Mesenchymal stem cell (in vitro differentiated cells and primary cell): ENCODE measurements around the gene CEACAM19.
"Not testable (repeated sequence)": the region's sequence is repeated elsewhere in the genome, so short reads cannot be mapped to it uniquely, and the experiment has no call there.

Experiments
- DNase-seq: peaks from one replicate; pipeline ENCODE4 v3.0.0-alpha.2; 2013
- H2AFZ ChIP-seq: one replicate; pipeline ENCODE4 v1.6.1; 2013; ENCODE audit warnings: low read depth, mild to moderate bottlenecking, control low read depth, inconsistent platforms, low read length, moderate library complexity
- H2AK5ac ChIP-seq: 2 replicates; pipeline ENCODE4 v1.6.1; 2013; ENCODE audit warnings: low read length, moderate library complexity, mild to moderate bottlenecking, inconsistent platforms; ENCODE audit not compliant: severe bottlenecking
- H2BK120ac ChIP-seq: one replicate; pipeline ENCODE4 v1.6.1; 2013; ENCODE audit warnings: low read depth, mild to moderate bottlenecking, inconsistent platforms, low read length, moderate library complexity
- H2BK12ac ChIP-seq, 2 experiments: one replicate each; pipeline ENCODE4 v1.6.1; 2013; ENCODE audit warnings: inconsistent platforms in 2 of 2, low read length in 2 of 2, mild to moderate bottlenecking in 2 of 2, moderate library complexity in 2 of 2, control low read depth in 1 of 2
- H2BK15ac ChIP-seq: one replicate; pipeline ENCODE4 v1.6.1; 2013; ENCODE audit warnings: mild to moderate bottlenecking, low read depth, inconsistent platforms; ENCODE audit not compliant: poor library complexity, severe bottlenecking
- H2BK5ac ChIP-seq: 2 replicates; pipeline ENCODE4 v1.6.1; 2013; ENCODE audit warnings: low read depth, mild to moderate bottlenecking, low read length, control low read depth, inconsistent platforms; ENCODE audit not compliant: poor library complexity, severe bottlenecking
- H3K14ac ChIP-seq, 2 experiments: one replicate each; pipeline ENCODE4 v1.6.1; 2013; ENCODE audit warnings: inconsistent platforms in 2 of 2, low read length in 2 of 2, control low read depth in 1 of 2, mild to moderate bottlenecking in 1 of 2, moderate library complexity in 1 of 2
- H3K18ac ChIP-seq, 2 experiments: one replicate each; pipeline ENCODE4 v1.6.1; 2013; ENCODE audit warnings: inconsistent platforms in 2 of 2, low read length in 2 of 2, control low read depth in 1 of 2, low read depth in 1 of 2, mild to moderate bottlenecking in 1 of 2
- H3K23ac ChIP-seq, 2 experiments: one replicate each; pipeline ENCODE4 v1.6.1; 2013; ENCODE audit warnings: inconsistent platforms in 2 of 2, low read length in 2 of 2, mild to moderate bottlenecking in 2 of 2, moderate library complexity in 2 of 2, control low read depth in 1 of 2
- H3K27ac ChIP-seq: 2 replicates; pipeline ENCODE4 v1.5.1; 2013; ENCODE audit warnings: mild to moderate bottlenecking, moderate library complexity, low read length, control low read depth, inconsistent platforms; ENCODE audit not compliant: poor library complexity, severe bottlenecking
- H3K27me3 ChIP-seq, 2 experiments: 2 replicates each; pipeline versions ENCODE4 v1.6.1 to v1.7.0; 2013; ENCODE audit warnings: low read length in 2 of 2, mild to moderate bottlenecking in 2 of 2, moderate library complexity in 2 of 2, control low read depth in 1 of 2, inconsistent platforms in 1 of 2; ENCODE audit not compliant: control insufficient read depth in 1 of 2, insufficient read depth in 1 of 2
- H3K36me3 ChIP-seq, 2 experiments: 2 replicates each; pipeline versions ENCODE4 v1.6.1 to v1.7.0; 2013; ENCODE audit warnings: low read length in 2 of 2, control low read depth in 1 of 2, inconsistent platforms in 1 of 2, low read depth in 1 of 2, mild to moderate bottlenecking in 1 of 2; ENCODE audit not compliant: insufficient read depth in 2 of 2, control insufficient read depth in 1 of 2
- H3K4ac ChIP-seq, 2 experiments: one replicate each; pipeline ENCODE4 v1.6.1; 2013; ENCODE audit warnings: inconsistent platforms in 2 of 2, low read length in 2 of 2, mild to moderate bottlenecking in 2 of 2, moderate library complexity in 2 of 2, control low read depth in 1 of 2, low read depth in 1 of 2
- H3K4me1 ChIP-seq: 2 replicates; pipeline ENCODE4 v1.6.1; 2013; ENCODE audit warnings: low read depth, low read length, control low read depth; ENCODE audit not compliant: control insufficient read depth, insufficient read depth
- H3K4me2 ChIP-seq: 2 replicates; pipeline ENCODE4 v1.6.1; 2013; ENCODE audit warnings: low read length, mild to moderate bottlenecking, inconsistent platforms; ENCODE audit not compliant: poor library complexity, severe bottlenecking
- H3K4me3 ChIP-seq, 2 experiments: 2 replicates each; pipeline versions ENCODE4 v1.5.1 to v1.7.0; 2013; ENCODE audit warnings: low read length in 2 of 2, mild to moderate bottlenecking in 2 of 2, control low read depth in 1 of 2, low read depth in 1 of 2; ENCODE audit not compliant: insufficient read depth in 1 of 2
- H3K79me1 ChIP-seq: replicated peaks from 2 replicates; pipeline ENCODE4 v1.6.1; 2013; ENCODE audit warnings: mild to moderate bottlenecking, control low read depth, low read length, inconsistent platforms; ENCODE audit not compliant: poor library complexity, severe bottlenecking
- H3K9ac ChIP-seq: 2 replicates; pipeline ENCODE4 v1.7.0; 2013; ENCODE audit warnings: mild to moderate bottlenecking, low read length, moderate library complexity
- H3K9me3 ChIP-seq: 2 replicates; pipeline ENCODE4 v1.7.0; 2013; ENCODE audit warnings: mild to moderate bottlenecking, low read length; ENCODE audit not compliant: control insufficient read depth
- H4K8ac ChIP-seq: one replicate; pipeline ENCODE4 v1.6.1; 2013; ENCODE audit warnings: inconsistent platforms, mild to moderate bottlenecking, low read length, moderate library complexity
- H4K91ac ChIP-seq: one replicate; pipeline ENCODE4 v1.6.1; 2013; ENCODE audit warnings: mild to moderate bottlenecking, low read length, inconsistent platforms
- WGBS: methylation state at CpG from one replicate; pipeline ENCODE4 v1.1.7; 2013; ENCODE audit warnings: mixed read lengths; 5-methylcytosine and 5-hydroxymethylcytosine counted together

CEACAM19 gene

DNA sequence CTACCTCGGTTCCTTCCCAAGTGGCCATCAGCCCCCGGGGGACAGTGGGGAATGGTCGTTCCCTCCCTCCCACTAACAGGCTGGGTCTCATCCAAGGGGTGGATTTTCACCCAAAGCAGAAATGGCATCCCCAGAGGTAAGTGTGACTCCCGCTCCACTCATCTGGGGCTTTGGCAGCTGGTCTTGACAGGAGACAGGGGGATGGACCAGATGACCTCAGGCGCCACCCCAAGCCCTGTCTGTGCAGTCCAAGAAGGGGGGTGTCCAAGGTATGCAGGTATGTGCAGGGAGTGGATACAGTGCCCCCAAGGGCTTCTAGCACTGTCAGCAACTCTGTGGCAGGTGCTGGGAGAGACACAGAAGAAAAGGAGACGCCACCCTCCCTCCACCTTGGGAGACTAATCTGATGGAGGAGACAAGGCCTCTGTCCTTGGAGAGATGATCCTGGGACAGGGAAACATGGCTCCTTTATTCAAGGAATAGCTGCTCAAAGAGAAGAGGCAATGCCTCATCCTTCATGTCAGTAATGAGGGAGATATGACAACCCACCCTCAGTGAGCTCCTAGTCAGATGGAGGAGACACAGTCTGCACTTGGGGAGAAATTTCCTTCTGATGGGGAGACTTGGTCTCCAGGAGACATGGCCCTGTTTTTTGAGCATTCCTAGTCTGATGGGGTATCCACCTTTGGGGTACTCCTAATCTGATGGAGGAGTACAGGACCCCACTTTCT lies 35.4 kb downstream of the CEACAM19 start:
- Histone ChIP-seq H3K79me1 (no peaks in the 10 kb centered on the region), H3K4me3 (no peak overlapping the region), H2AFZ (no peak overlapping the region), H3K14ac (no peak overlapping the region), H3K9ac (no peak overlapping the region), H3K18ac (no peak overlapping the region), H2AK5ac (no peak overlapping the region), H2BK15ac (no peak overlapping the region), H4K91ac (no peak overlapping the region), H3K4ac (no peak overlapping the region), H3K27ac (no peak overlapping the region), H3K36me3 (no peaks in the 10 kb centered on the region), H3K23ac (no peak overlapping the region), H3K4me2 (no peak overlapping the region), H3K9me3 (no peaks in the 10 kb centered on the region), H2BK5ac (no peak overlapping the region), H3K27me3 (peaks cover 4 to 33% of the 10 kb centered on the region in 2 experiments), H4K8ac (no peak overlapping the region), H3K4me1 (no peaks in the 10 kb centered on the region), H2BK120ac (no peak overlapping the region), H2BK12ac (no peak overlapping the region)
- DNase-seq, result no peak
- 85% methylated on average over 6 of the region's 6 CpGs for WGBS

DNA sequence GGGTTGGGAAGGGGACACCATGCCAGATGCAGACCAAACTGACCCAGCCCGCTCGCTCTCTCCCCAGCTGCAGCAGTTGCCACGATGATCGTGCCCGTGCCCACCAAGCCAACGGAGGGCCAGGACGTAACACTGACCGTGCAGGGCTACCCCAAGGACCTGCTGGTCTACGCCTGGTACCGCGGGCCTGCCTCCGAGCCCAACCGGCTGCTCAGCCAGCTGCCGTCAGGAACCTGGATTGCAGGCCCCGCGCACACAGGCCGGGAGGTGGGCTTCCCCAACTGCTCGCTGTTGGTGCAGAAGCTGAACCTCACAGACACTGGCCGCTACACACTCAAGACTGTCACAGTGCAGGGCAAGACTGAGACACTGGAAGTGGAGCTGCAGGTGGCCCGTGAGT lies 36.5 kb downstream of the CEACAM19 start:
- Histone ChIP-seq H2BK15ac (no peak overlapping the region), H2AK5ac (no peak overlapping the region), H3K4me1 (no peaks in the 10 kb centered on the region), H3K27me3 (peaks cover 4 to 27% of the 10 kb centered on the region in 2 experiments), H3K79me1 (no peaks in the 10 kb centered on the region), H3K9ac (no peak overlapping the region), H3K14ac (peak overlapping the region in 1 of 2 experiments; percentile 53), H3K9me3 (no peaks in the 10 kb centered on the region), H3K36me3 (no peaks in the 10 kb centered on the region), H3K4ac (no peak overlapping the region), H2BK120ac (no peak overlapping the region), H4K8ac (no peak overlapping the region), H3K4me3 (no peak overlapping the region), H4K91ac (peak overlapping the region; percentile 73), H2AFZ (no peak overlapping the region), H3K18ac (no peak overlapping the region), H3K23ac (no peak overlapping the region), H3K27ac (no peak overlapping the region), H3K4me2 (no peak overlapping the region), H2BK5ac (no peak overlapping the region), H2BK12ac (no peak overlapping the region)
- DNase-seq, result no peak
- 96% methylated on average over 20 of the region's 20 CpGs for WGBS

DNA sequence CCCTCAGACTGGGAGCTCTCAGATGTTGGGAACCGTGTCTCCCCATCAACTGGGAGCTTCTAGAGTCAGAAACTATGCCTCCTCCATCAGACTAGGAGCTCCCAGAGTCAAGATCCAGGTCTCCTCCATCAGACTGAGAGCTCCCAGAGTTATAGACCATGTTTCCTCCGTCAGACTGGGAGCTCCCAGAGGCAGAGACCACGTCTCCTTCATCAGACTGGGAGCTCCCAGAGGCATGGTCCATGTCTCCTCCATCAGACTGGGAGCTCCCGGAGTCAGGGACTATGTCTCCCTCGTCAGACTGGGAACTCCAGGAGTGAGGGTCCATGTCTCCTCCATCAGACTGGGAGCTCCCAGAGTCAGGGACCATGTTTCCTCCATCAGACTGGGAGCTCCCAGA lies 37.7 kb downstream of the CEACAM19 start:
- H3K36me3 ChIP-seq, result no peaks in the 10 kb centered on the region
- no peak overlapping the region for H2BK12ac ChIP-seq
- no peaks in the 10 kb centered on the region for H3K9me3 ChIP-seq
- no peaks in the 10 kb centered on the region for H3K79me1 ChIP-seq
- no peak overlapping the region for H2AFZ ChIP-seq
- H2BK15ac ChIP-seq, result no peak overlapping the region
- no peak overlapping the region for H3K4me2 ChIP-seq
- H3K14ac ChIP-seq, result no peak overlapping the region
- H3K4me1 ChIP-seq, result no peaks in the 10 kb centered on the region
- H2AK5ac ChIP-seq, result no peak overlapping the region
- 72% methylated on average over 5 of the region's 5 CpGs for WGBS
- H4K8ac ChIP-seq, result no peak overlapping the region
- DNase-seq, result no peak
- no peak overlapping the region for H3K9ac ChIP-seq
- no peak overlapping the region for H4K91ac ChIP-seq
- H3K23ac ChIP-seq, result no peak overlapping the region
- H3K27me3 ChIP-seq, result peaks cover 4 to 21% of the 10 kb centered on the region in 2 experiments
- no peak overlapping the region for H3K4ac ChIP-seq
- no peak overlapping the region for H2BK5ac ChIP-seq
- no peak overlapping the region for H3K27ac ChIP-seq
- no peak overlapping the region for H2BK120ac ChIP-seq
- H3K18ac ChIP-seq, result no peak overlapping the region
- H3K4me3 ChIP-seq, result no peak overlapping the region

DNA sequence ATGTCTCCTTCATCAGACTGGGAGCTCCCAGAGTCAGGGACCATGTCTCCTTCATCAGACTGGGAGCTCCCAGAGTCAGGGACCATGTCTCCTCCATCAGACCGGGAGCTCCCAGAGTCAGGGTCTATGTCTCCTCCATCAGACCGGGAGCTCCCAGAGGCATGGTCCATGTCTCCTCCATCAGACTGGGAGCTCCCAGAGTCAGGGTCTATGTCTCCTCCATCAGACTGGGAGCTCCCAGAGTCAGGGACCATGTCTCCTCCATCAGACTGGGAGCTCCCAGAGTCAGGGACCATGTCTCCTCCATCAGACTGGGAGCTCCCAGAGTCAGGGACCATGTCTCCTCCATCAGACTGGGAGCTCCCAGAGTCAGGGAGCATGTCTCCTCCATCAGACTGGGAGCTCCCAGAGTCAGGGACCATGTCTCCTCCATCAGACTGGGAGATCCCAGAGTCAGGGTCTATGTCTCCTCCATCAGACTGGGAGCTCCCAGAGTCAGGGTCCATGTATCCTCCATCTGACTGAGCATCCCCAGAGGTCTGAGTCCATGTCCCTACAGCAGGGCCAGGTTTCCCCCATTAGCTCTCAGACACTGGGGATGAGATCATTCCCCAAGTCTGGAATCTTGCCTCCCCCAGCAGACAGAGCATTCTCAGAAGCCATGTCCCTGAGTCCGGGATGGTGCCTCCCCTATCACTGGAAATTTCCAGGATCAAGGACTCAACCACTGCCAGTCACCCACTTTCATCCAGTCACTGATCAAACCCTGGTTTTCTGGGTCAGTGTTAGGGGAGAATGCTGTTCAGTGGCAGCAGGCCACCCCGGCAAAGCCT lies 38.4 kb downstream of the CEACAM19 start:
- not testable (repeated sequence) for H4K91ac ChIP-seq, H2BK120ac ChIP-seq, H3K14ac ChIP-seq, H3K9ac ChIP-seq, H2BK5ac ChIP-seq, H3K4me2 ChIP-seq, H3K4me3 ChIP-seq, H3K9me3 ChIP-seq, H2BK15ac ChIP-seq, H3K4ac ChIP-seq, H3K79me1 ChIP-seq, H2AK5ac ChIP-seq, H3K36me3 ChIP-seq, H3K4me1 ChIP-seq, H3K18ac ChIP-seq, H4K8ac ChIP-seq, H3K27ac ChIP-seq, H2AFZ ChIP-seq, H3K23ac ChIP-seq, DNase-seq, H2BK12ac ChIP-seq
- H3K27me3 ChIP-seq, result peaks cover 4 to 21% of the 10 kb centered on the region in 2 experiments
- WGBS, result 100% methylated on average over 2 of the region's 4 CpGs
